ENCODE results near the gene VIPR1.
A peak's percentile ranks its signal among the peaks of the same experiment; 100 is the strongest.

Gene VIPR1

GRCh38 chr3:42468111-42468510 lies 34.3 kb upstream of the VIPR1 start:
- TF ChIP-seq, protein P1, sequence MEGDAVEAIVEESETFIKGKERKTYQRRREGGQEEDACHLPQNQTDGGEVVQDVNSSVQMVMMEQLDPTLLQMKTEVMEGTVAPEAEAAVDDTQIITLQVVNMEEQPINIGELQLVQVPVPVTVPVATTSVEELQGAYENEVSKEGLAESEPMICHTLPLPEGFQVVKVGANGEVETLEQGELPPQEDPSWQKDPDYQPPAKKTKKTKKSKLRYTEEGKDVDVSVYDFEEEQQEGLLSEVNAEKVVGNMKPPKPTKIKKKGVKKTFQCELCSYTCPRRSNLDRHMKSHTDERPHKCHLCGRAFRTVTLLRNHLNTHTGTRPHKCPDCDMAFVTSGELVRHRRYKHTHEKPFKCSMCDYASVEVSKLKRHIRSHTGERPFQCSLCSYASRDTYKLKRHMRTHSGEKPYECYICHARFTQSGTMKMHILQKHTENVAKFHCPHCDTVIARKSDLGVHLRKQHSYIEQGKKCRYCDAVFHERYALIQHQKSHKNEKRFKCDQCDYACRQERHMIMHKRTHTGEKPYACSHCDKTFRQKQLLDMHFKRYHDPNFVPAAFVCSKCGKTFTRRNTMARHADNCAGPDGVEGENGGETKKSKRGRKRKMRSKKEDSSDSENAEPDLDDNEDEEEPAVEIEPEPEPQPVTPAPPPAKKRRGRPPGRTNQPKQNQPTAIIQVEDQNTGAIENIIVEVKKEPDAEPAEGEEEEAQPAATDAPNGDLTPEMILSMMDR (IDR thresholded peaks at IDR 0.05; ENCODE audit: low read depth, low read length): no peak
- no peaks in the 10 kb centered on the region for H3K27me3 ChIP-seq (ENCODE audit: insufficient read depth, low read depth, severe bottlenecking)
- DNase-seq: no peak
- no peak overlapping the region for H3K27ac ChIP-seq
- H3K9me3 ChIP-seq (ENCODE audit: severe bottlenecking): no peaks in the 10 kb centered on the region
- H3K36me3 ChIP-seq: no peaks in the 10 kb centered on the region
- no peak overlapping the region for H3K4me3 ChIP-seq (ENCODE audit: low read depth, low read length)

- Histone ChIP-seq H3K9me3 (ENCODE audit: severe bottlenecking) (no peaks in the 10 kb centered on the region), H3K4me3 (ENCODE audit: low read depth, low read length) (no peak overlapping the region), H3K36me3 (no peaks in the 10 kb centered on the region), H3K27ac (no peak overlapping the region), H3K27me3 (ENCODE audit: insufficient read depth, low read depth, severe bottlenecking) (no peaks in the 10 kb centered on the region)
- TF ChIP-seq, protein P1 (IDR thresholded peaks at IDR 0.05; ENCODE audit: low read depth, low read length): no peak
- DNase-seq: no peak
These were observed 29.9 kb upstream of the VIPR1 start for GRCh38 chr3:42472555-42472954.

DNA sequence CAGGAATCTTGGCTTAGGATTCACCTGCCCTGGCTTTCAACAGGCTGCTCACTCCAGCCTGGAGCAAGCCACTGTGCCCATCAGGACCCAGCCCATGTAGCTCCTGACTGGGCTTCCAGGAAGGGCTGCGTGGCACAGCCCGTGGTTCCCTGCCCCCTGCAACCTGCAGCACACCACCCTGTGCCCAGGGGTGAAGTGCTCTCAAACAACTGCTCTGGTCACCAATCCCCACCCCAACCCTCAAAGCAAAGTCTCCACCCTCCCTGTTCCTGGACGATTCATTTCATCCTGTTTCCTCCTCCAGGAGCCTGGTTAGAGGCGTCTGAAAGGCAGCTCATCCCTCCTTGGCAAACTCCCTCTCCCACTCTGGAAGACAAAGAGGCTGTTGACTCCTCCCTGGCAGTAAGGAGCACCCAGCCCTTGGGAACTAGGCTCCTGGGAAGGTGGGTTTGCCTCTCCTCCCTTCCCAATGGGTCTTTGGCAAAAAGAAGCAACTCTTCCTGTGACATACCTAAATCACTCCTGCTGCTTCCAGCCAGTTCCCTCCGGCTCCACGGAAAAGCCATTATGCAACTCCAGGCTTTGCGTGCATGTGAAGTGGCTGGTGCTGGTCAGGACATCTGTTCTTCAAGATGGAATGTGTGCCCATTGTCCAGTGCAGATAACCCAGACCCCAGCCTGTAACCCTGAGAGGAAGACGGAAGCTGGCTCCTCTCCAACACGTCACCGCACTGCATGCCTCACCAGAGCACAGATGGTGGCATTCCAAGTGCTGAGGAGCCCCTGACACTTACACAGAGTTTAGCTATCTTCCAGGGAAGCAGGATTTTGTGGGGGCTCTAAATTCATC lies 29.1 kb upstream of the VIPR1 start:
- Histone ChIP-seq H3K36me3 (no peaks in the 10 kb centered on the region), H3K27ac (no peak overlapping the region), H3K4me3 (ENCODE audit: low read depth, low read length) (no peak overlapping the region), H3K9me3 (ENCODE audit: severe bottlenecking) (no peaks in the 10 kb centered on the region), H3K27me3 (ENCODE audit: insufficient read depth, low read depth, severe bottlenecking) (no peaks in the 10 kb centered on the region)
- TF ChIP-seq, protein P1 (IDR thresholded peaks at IDR 0.05; ENCODE audit: low read depth, low read length): no peak
- no peak for DNase-seq

DNA sequence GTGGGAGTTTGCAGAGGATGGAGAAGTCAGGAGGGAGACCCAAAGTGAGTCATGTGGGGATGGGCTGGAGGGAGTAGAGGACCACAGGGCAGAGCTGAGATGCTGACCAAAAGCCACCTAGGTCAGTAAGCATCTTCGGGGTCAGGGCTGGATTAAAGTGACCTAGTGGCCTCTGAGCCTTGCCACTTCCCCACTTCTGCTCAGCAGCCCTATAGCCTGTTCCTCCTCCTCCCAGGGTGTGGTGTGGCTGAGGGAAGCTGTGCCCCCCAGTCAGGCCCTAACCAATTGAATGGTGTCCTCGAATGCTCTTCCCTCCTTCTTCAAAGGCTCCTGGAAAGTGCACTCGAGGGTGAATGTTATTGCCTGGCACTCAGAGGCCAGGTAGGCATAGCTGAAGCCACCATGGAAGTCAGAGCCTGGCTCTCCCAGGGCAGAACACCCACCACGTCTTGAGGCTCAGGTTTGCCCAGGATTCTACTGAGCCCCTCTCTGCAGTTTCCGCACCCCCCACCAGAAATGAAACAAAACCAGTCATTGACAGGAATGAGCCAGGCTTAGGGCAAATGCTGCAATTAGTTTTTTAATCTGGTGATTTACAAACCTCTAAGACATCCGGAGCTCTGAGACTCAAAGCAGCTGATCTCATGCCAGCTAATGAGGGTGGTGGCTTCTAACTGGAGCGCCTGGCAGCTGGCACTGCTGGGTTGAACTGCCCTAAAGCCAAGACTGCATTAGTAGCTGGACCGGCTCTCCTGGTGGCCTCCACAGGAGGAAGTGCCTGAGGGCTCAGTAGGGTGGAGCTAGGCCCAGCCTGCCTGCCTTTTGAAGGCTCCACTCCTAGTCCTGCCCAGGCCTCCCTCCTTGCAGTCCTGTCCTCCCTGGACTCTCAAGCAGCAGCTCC lies 26.0 kb upstream of the VIPR1 start:
- no peak overlapping the region for H3K4me3 ChIP-seq (ENCODE audit: low read depth, low read length)
- H3K36me3 ChIP-seq: no peaks in the 10 kb centered on the region
- H3K27me3 ChIP-seq (ENCODE audit: insufficient read depth, low read depth, severe bottlenecking): no peaks in the 10 kb centered on the region
- no peak overlapping the region for H3K27ac ChIP-seq
- H3K9me3 ChIP-seq (ENCODE audit: severe bottlenecking): peaks cover 4% of the 10 kb centered on the region
- DNase-seq: peak; percentile 49
- TF ChIP-seq, protein P1 (IDR thresholded peaks at IDR 0.05; ENCODE audit: low read depth, low read length): no peak

GRCh38 chr3:42477696-42478095 lies 24.7 kb upstream of the VIPR1 start:
- Histone ChIP-seq H3K27me3 (ENCODE audit: insufficient read depth, low read depth, severe bottlenecking) (no peaks in the 10 kb centered on the region), H3K9me3 (ENCODE audit: severe bottlenecking) (peaks cover 6% of the 10 kb centered on the region), H3K4me3 (ENCODE audit: low read depth, low read length) (no peak overlapping the region), H3K27ac (no peak overlapping the region), H3K36me3 (no peaks in the 10 kb centered on the region)
- TF ChIP-seq, protein P1 (IDR thresholded peaks at IDR 0.05; ENCODE audit: low read depth, low read length): no peak
- DNase-seq: no peak
